Measurements from ENCODE around the gene CNR1. TPM values are rescaled to one million over a fixed set of nuclear protein-coding genes. Genes with fewer than 3 reads are reported as not detected.
A peak's percentile ranks its signal among the peaks of the same experiment; 100 is the strongest.
"Not testable (repeated sequence)": the region's sequence is repeated elsewhere in the genome, so short reads cannot be mapped to it uniquely, and the experiment has no call there.

Gene CNR1
- total RNA-seq, result not detected
- polyA plus RNA-seq, result not detected
- total RNA-seq, result not detected

GRCh38 chr6:88165844-88166492 is at the start of gene CNR1:
Gene CNR1 (minus strand): TSS chr6:88166347. CDS start chr6:88145274, 21,073 bp downstream.
- peak within 1 kb of the TSS; percentile 10 to 84 (median 74) for H3K4me3 Mint-ChIP-seq
- Histone ChIP-seq H3K36me3 (ENCODE audit: control insufficient read depth in 2 of 3, insufficient read depth in 3 of 3, low read length in 3 of 3) (no peaks in the 10 kb centered on the region), H3K4me3 (ENCODE audit: low read length) (no peak within 1 kb of the TSS), H3K27ac (ENCODE audit: low read depth, low read length) (no peak within 1 kb of the TSS), H3K4me1 (ENCODE audit: control insufficient read depth in 2 of 2, insufficient read depth in 2 of 2, low read length in 2 of 2) (no peaks in the 10 kb centered on the region), H3K27me3 (ENCODE audit: control insufficient read depth in 2 of 2, insufficient read depth in 2 of 2, low read length in 2 of 2) (peaks cover 0 to 4% of the 10 kb centered on the region in 2 donors), H3K9me3 (ENCODE audit: control insufficient read depth in 2 of 3, low read length in 3 of 3) (no peaks in the 10 kb centered on the region)
- ChIA-PET POLR2A (no interaction called here), CTCF (no interaction called here)
- H3K9me3 Mint-ChIP-seq, result peaks cover 0 to 10% (median 0%) of the 10 kb centered on the region in 11 donors
- DNase-seq (peak in 1 of 9 donors; percentile 25), ATAC-seq (peak; percentile 40)
- intact Hi-C loops (cut with micrococcal nuclease), result loop anchor here in 1 of 2 donors (10.0 kb wide), 1 partner anchor 771 kb away; no protein-coding TSS in a partner anchor
- H3K27ac Mint-ChIP-seq, result no peak within 1 kb of the TSS
- H3K4me1 Mint-ChIP-seq, result peaks cover 5 to 19% (median 14%) of the 10 kb centered on the region in 7 donors
- peaks cover 0 to 4% (median 3%) of the 10 kb centered on the region in 5 donors for H3K36me3 Mint-ChIP-seq
- peaks cover 69 to 81% (median 76%) of the 10 kb centered on the region in 5 donors for H3K27me3 Mint-ChIP-seq

GRCh38 chr6:88211446-88211845 is 45.3 kb upstream of the CNR1 start:
- CTCF ChIA-PET, result no interaction called here
- H3K9me3 Mint-ChIP-seq, result peaks cover 0 to 4% (median 0%) of the 10 kb centered on the region in 11 donors
- POLR2A ChIA-PET, result no interaction called here
- no peaks in the 10 kb centered on the region for H3K4me1 Mint-ChIP-seq
- Histone ChIP-seq H3K4me3 (ENCODE audit: low read length) (no peak overlapping the region), H3K4me1 (ENCODE audit: control insufficient read depth in 2 of 2, insufficient read depth in 2 of 2, low read length in 2 of 2) (no peaks in the 10 kb centered on the region), H3K27ac (ENCODE audit: low read depth, low read length) (no peak overlapping the region), H3K9me3 (ENCODE audit: control insufficient read depth in 2 of 3, low read length in 3 of 3) (no peaks in the 10 kb centered on the region), H3K27me3 (ENCODE audit: control insufficient read depth in 2 of 2, insufficient read depth in 2 of 2, low read length in 2 of 2) (no peaks in the 10 kb centered on the region), H3K36me3 (ENCODE audit: control insufficient read depth in 2 of 3, insufficient read depth in 3 of 3, low read length in 3 of 3) (no peaks in the 10 kb centered on the region)
- intact Hi-C loops (cut with micrococcal nuclease), result no loop called here
- H3K36me3 Mint-ChIP-seq, result no peaks in the 10 kb centered on the region
- H3K4me3 Mint-ChIP-seq, result no peak overlapping the region
- H3K27ac Mint-ChIP-seq, result no peak overlapping the region
- peaks cover 0 to 11% (median 7%) of the 10 kb centered on the region in 5 donors for H3K27me3 Mint-ChIP-seq
- no peak for DNase-seq
- no peak for ATAC-seq

- Mint-ChIP-seq H3K27me3 (peaks cover 0 to 8% (median 5%) of the 10 kb centered on the region in 5 donors), H3K27ac (no peak overlapping the region), H3K9me3 (peaks cover 0 to 16% (median 4%) of the 10 kb centered on the region in 11 donors), H3K36me3 (no peaks in the 10 kb centered on the region), H3K4me1 (no peaks in the 10 kb centered on the region), H3K4me3 (no peak overlapping the region)
- Histone ChIP-seq H3K36me3 (ENCODE audit: control insufficient read depth in 2 of 3, insufficient read depth in 3 of 3, low read length in 3 of 3) (no peaks in the 10 kb centered on the region), H3K4me1 (ENCODE audit: control insufficient read depth in 2 of 2, insufficient read depth in 2 of 2, low read length in 2 of 2) (no peaks in the 10 kb centered on the region), H3K27me3 (ENCODE audit: control insufficient read depth in 2 of 2, insufficient read depth in 2 of 2, low read length in 2 of 2) (no peaks in the 10 kb centered on the region), H3K27ac (ENCODE audit: low read depth, low read length) (no peak overlapping the region), H3K4me3 (ENCODE audit: low read length) (no peak overlapping the region), H3K9me3 (ENCODE audit: control insufficient read depth in 2 of 3, low read length in 3 of 3) (no peaks in the 10 kb centered on the region)
- ChIA-PET POLR2A (no interaction called here), CTCF (no interaction called here)
- no peak for ATAC-seq
- intact Hi-C loops (cut with micrococcal nuclease), result no loop called here
- DNase-seq, result no peak
These were observed 43.2 kb upstream of the CNR1 start for GRCh38 chr6:88209301-88209700.

- Histone ChIP-seq H3K4me3 (ENCODE audit: low read length) (no peak overlapping the region), H3K27ac (ENCODE audit: low read depth, low read length) (no peak overlapping the region), H3K4me1 (ENCODE audit: control insufficient read depth in 2 of 2, insufficient read depth in 2 of 2, low read length in 2 of 2) (no peaks in the 10 kb centered on the region), H3K27me3 (ENCODE audit: control insufficient read depth in 2 of 2, insufficient read depth in 2 of 2, low read length in 2 of 2) (no peaks in the 10 kb centered on the region), H3K36me3 (ENCODE audit: control insufficient read depth in 2 of 3, insufficient read depth in 3 of 3, low read length in 3 of 3) (no peaks in the 10 kb centered on the region), H3K9me3 (ENCODE audit: control insufficient read depth in 2 of 3, low read length in 3 of 3) (no peaks in the 10 kb centered on the region)
- ATAC-seq, result no peak
- intact Hi-C loops (cut with micrococcal nuclease), result no loop called here
- POLR2A ChIA-PET, result no interaction called here
- Mint-ChIP-seq H3K27me3 (peaks cover 0 to 8% (median 5%) of the 10 kb centered on the region in 5 donors), H3K4me1 (no peaks in the 10 kb centered on the region), H3K9me3 (peaks cover 0 to 19% (median 7%) of the 10 kb centered on the region in 11 donors), H3K27ac (no peak overlapping the region), H3K4me3 (no peak overlapping the region), H3K36me3 (no peaks in the 10 kb centered on the region)
- CTCF ChIA-PET, result no interaction called here
- no peak for DNase-seq
These were observed 42.6 kb upstream of the CNR1 start for GRCh38 chr6:88208726-88209125.

GRCh38 chr6:88201734-88202133 is 35.6 kb upstream of the CNR1 start:
- H3K4me3 Mint-ChIP-seq; H3K9me3 ChIP-seq (ENCODE audit: control insufficient read depth in 2 of 3, low read length in 3 of 3); H3K4me1 ChIP-seq (ENCODE audit: control insufficient read depth in 2 of 2, insufficient read depth in 2 of 2, low read length in 2 of 2); H3K4me3 ChIP-seq (ENCODE audit: low read length); H3K27me3 ChIP-seq (ENCODE audit: control insufficient read depth in 2 of 2, insufficient read depth in 2 of 2, low read length in 2 of 2); H3K36me3 ChIP-seq (ENCODE audit: control insufficient read depth in 2 of 3, insufficient read depth in 3 of 3, low read length in 3 of 3); CTCF ChIA-PET; H3K36me3 Mint-ChIP-seq; H3K27ac Mint-ChIP-seq; intact Hi-C loops (cut with micrococcal nuclease); H3K27ac ChIP-seq (ENCODE audit: low read depth, low read length); DNase-seq; H3K4me1 Mint-ChIP-seq; POLR2A ChIA-PET; ATAC-seq: not testable (repeated sequence)
- Mint-ChIP-seq H3K27me3 (peaks cover 0 to 16% (median 2%) of the 10 kb centered on the region in 5 donors), H3K9me3 (peaks cover 4 to 50% (median 21%) of the 10 kb centered on the region in 11 donors)

- Histone ChIP-seq H3K4me1 (ENCODE audit: control insufficient read depth in 2 of 2, insufficient read depth in 2 of 2, low read length in 2 of 2) (no peaks in the 10 kb centered on the region), H3K27ac (ENCODE audit: low read depth, low read length) (no peak overlapping the region), H3K4me3 (ENCODE audit: low read length) (no peak overlapping the region), H3K27me3 (ENCODE audit: control insufficient read depth in 2 of 2, insufficient read depth in 2 of 2, low read length in 2 of 2) (no peaks in the 10 kb centered on the region), H3K9me3 (ENCODE audit: control insufficient read depth in 2 of 3, low read length in 3 of 3) (no peaks in the 10 kb centered on the region), H3K36me3 (ENCODE audit: control insufficient read depth in 2 of 3, insufficient read depth in 3 of 3, low read length in 3 of 3) (no peaks in the 10 kb centered on the region)
- intact Hi-C loops (cut with micrococcal nuclease), result no loop called here
- Mint-ChIP-seq H3K27me3 (peaks cover 4 to 41% (median 25%) of the 10 kb centered on the region in 5 donors), H3K4me3 (no peak overlapping the region), H3K36me3 (peaks cover 0 to 7% (median 0%) of the 10 kb centered on the region in 5 donors), H3K9me3 (peaks cover 0 to 14% (median 6%) of the 10 kb centered on the region in 11 donors), H3K27ac (no peak overlapping the region), H3K4me1 (no peaks in the 10 kb centered on the region)
- DNase-seq, result no peak
- ChIA-PET CTCF (no interaction called here), POLR2A (no interaction called here)
- no peak for ATAC-seq
These were observed 18.8 kb upstream of the CNR1 start for GRCh38 chr6:88184921-88185320.

- intact Hi-C loops (cut with micrococcal nuclease), result no loop called here
- Histone ChIP-seq H3K36me3 (ENCODE audit: control insufficient read depth in 2 of 3, insufficient read depth in 3 of 3, low read length in 3 of 3) (no peaks in the 10 kb centered on the region), H3K27me3 (ENCODE audit: control insufficient read depth in 2 of 2, insufficient read depth in 2 of 2, low read length in 2 of 2) (no peaks in the 10 kb centered on the region), H3K4me1 (ENCODE audit: control insufficient read depth in 2 of 2, insufficient read depth in 2 of 2, low read length in 2 of 2) (no peaks in the 10 kb centered on the region), H3K27ac (ENCODE audit: low read depth, low read length) (no peak overlapping the region), H3K4me3 (ENCODE audit: low read length) (no peak overlapping the region), H3K9me3 (ENCODE audit: control insufficient read depth in 2 of 3, low read length in 3 of 3) (no peaks in the 10 kb centered on the region)
- CTCF ChIA-PET, result no interaction called here
- no peak overlapping the region for H3K27ac Mint-ChIP-seq
- H3K27me3 Mint-ChIP-seq, result peaks cover 4 to 45% (median 30%) of the 10 kb centered on the region in 5 donors
- H3K4me1 Mint-ChIP-seq, result no peaks in the 10 kb centered on the region
- H3K9me3 Mint-ChIP-seq, result peaks cover 0 to 12% (median 4%) of the 10 kb centered on the region in 11 donors
- POLR2A ChIA-PET, result no interaction called here
- H3K36me3 Mint-ChIP-seq, result peaks cover 0 to 7% (median 0%) of the 10 kb centered on the region in 5 donors
- ATAC-seq, result no peak
- DNase-seq, result no peak
- no peak overlapping the region for H3K4me3 Mint-ChIP-seq
These were observed 17.3 kb upstream of the CNR1 start for GRCh38 chr6:88183471-88183870.

All from naive thymus-derived CD4-positive, alpha-beta T cell (primary cell).